HCT116 (cell line): ENCODE data around the gene ROR2. TPM values are rescaled to one million over a fixed set of nuclear protein-coding genes. Genes with fewer than 3 reads are reported as not detected.

Source experiments
- ATAC-seq: fragments of 200-7000 bp; cut with Tn5 transposase; 2 replicates; pipeline ENCODE4 v1.9.1; 2020; ENCODE audit warnings: mild to moderate bottlenecking, moderate library complexity
- BruUV-seq: library from RNA; stranded (reverse); fragments of 400-500 nt; replicated peaks from 2 replicates; lab custom pipeline; 2021; lab: Mats Ljungman, UMichigan
- CTCF ChIA-PET: fragments of 300-600 bp; sonication (Branson Sonifier 250); formaldehyde crosslinking; loops from one replicate; lab custom pipeline; 2021; ENCODE audit warnings: antibody characterized with exemption; lab: Charles Lee
- POLR2A ChIA-PET: fragments of 300-600, 350-600 bp; sonication (Branson Sonifier 250); formaldehyde crosslinking; loops from one replicate; lab custom pipeline; 2021; ENCODE audit warnings: antibody characterized with exemption; lab: Charles Lee
- RAD21 ChIA-PET, 2 experiments: fragments of 300-600 bp; sonication (Branson Sonifier 250); formaldehyde crosslinking; loops; one replicate each; lab custom pipeline; 2023; ENCODE audit warnings: low total read pairs in 2 of 2; ENCODE audit not compliant: uncharacterized antibody in 2 of 2, unreplicated experiment in 2 of 2, low non-redundant PET in 1 of 2; lab: Charles Lee
- DNase-seq: peaks from one replicate; pipeline ENCODE4 v3.0.0-alpha.2; 2010; ENCODE audit warnings: low read depth, low spot score
- H2AFZ ChIP-seq: fragments of 200-600 bp; shearing (Covaris generic), sonication (generic); 2 replicates; pipeline ENCODE4 v1.6.1; 2017; ENCODE audit warnings: low read depth, mixed run types, mixed read lengths, antibody characterized with exemption, low read length; ENCODE audit not compliant: poor library complexity, severe bottlenecking
- H3K27ac ChIP-seq: 2 replicates; pipeline ENCODE4 v1.5.1; 2012; ENCODE audit warnings: low read depth, low read length
- H3K27me3 ChIP-seq: fragments of 200-600 bp; sonication (generic); 2 replicates; pipeline ENCODE4 v1.6.1; 2016; ENCODE audit warnings: mixed run types, low read length, mixed read lengths; ENCODE audit not compliant: insufficient read depth
- H3K36me3 ChIP-seq, 2 experiments: fragments of 200-500 bp in 1 of 2; fragments of 200-600 bp in 1 of 2; sonication (Bioruptor generic) in 1 of 2; sonication (generic) in 1 of 2; 2 replicates each; pipeline versions ENCODE4 v1.5.1 to v1.6.1; 2014 to 2016; ENCODE audit warnings: low read length in 2 of 2, inconsistent platforms in 1 of 2, mixed read lengths in 1 of 2, mixed run types in 1 of 2; ENCODE audit not compliant: insufficient read depth in 2 of 2, control insufficient read depth in 1 of 2
- H3K4me1 ChIP-seq, 2 experiments: fragments of 200-600 bp in 1 of 2; sonication (generic) in 1 of 2; 2 replicates each; pipeline versions ENCODE4 v1.5.1 to v1.6.1; 2012 to 2017; ENCODE audit warnings: low read length in 2 of 2, inconsistent platforms in 1 of 2, mild to moderate bottlenecking in 1 of 2, mixed read lengths in 1 of 2, mixed run types in 1 of 2, moderate library complexity in 1 of 2; ENCODE audit not compliant: insufficient read depth in 2 of 2, control insufficient read depth in 1 of 2
- H3K4me2 ChIP-seq: fragments of 200-600 bp; sonication (generic); 2 replicates; pipeline ENCODE4 v1.6.1; 2017; ENCODE audit warnings: mixed run types, low read length, mixed read lengths
- H3K4me3 ChIP-seq, 2 experiments: fragments of 200-600 bp in 1 of 2; sonication (generic) in 1 of 2; replicated peaks in 1 of 2; 2 replicates each; pipeline ENCODE4 v1.5.1; 2011 to 2016; ENCODE audit warnings: low read length in 2 of 2, control low read depth in 1 of 2, low read depth in 1 of 2, mild to moderate bottlenecking in 1 of 2, mixed read lengths in 1 of 2, mixed run types in 1 of 2
- H3K79me2 ChIP-seq: fragments of 200-600 bp; sonication (generic); 2 replicates; pipeline ENCODE4 v1.6.1; 2017; ENCODE audit warnings: mild to moderate bottlenecking, mixed run types, low read length, moderate library complexity, mixed read lengths; ENCODE audit not compliant: insufficient read depth
- H3K9ac ChIP-seq: fragments of 200-600 bp; sonication (generic); 2 replicates; pipeline ENCODE4 v1.6.1; 2016; ENCODE audit warnings: low read length, mixed read lengths
- H3K9me2 ChIP-seq: fragments of 200-600 bp; sonication (generic), shearing (Covaris generic); 2 replicates; pipeline ENCODE4 v1.6.1; 2017; ENCODE audit warnings: mixed run types, mild to moderate bottlenecking, moderate library complexity; ENCODE audit not compliant: insufficient read depth
- H3K9me3 ChIP-seq, 2 experiments: fragments of 200-500 bp in 1 of 2; fragments of 200-600 bp in 1 of 2; sonication (Bioruptor generic) in 1 of 2; sonication (generic) in 1 of 2; 2 replicates each; pipeline ENCODE4 v1.6.1; 2014 to 2017; ENCODE audit warnings: low read length in 2 of 2, mixed read lengths in 2 of 2, inconsistent platforms in 1 of 2, low read depth in 1 of 2, mild to moderate bottlenecking in 1 of 2, mixed run types in 1 of 2, moderate library complexity in 1 of 2; ENCODE audit not compliant: control insufficient read depth in 1 of 2, insufficient read depth in 1 of 2
- H4K20me1 ChIP-seq: fragments of 200-600 bp; sonication (generic), shearing (Covaris generic); 2 replicates; pipeline ENCODE4 v1.6.1; 2017; ENCODE audit warnings: mixed run types, mild to moderate bottlenecking, moderate library complexity; ENCODE audit not compliant: insufficient read depth
- CEBPB ChIP-seq: IDR thresholded peaks from 2 replicates; pipeline ENCODE4 v1.6.1; 2012; ENCODE audit warnings: low read depth
- ELF1 ChIP-seq: IDR thresholded peaks from 2 replicates; pipeline ENCODE4 v1.6.1; 2012; ENCODE audit warnings: low read depth, borderline replicate concordance
- JUND ChIP-seq: IDR thresholded peaks from 2 replicates; pipeline ENCODE4 v1.6.1; 2012
- RAD21 ChIP-seq: IDR thresholded peaks from 2 replicates; pipeline ENCODE4 v1.6.1; 2012; ENCODE audit warnings: low read depth, mild to moderate bottlenecking
- SP1 ChIP-seq: IDR thresholded peaks from 2 replicates; pipeline ENCODE4 v1.6.1; 2012; ENCODE audit warnings: low read depth
- SRF ChIP-seq: IDR thresholded peaks from 2 replicates; pipeline ENCODE4 v1.6.1; 2012; ENCODE audit warnings: low read depth
- intact Hi-C: fragments of 100-400 bp; cut with micrococcal nuclease; formaldehyde crosslinking; loops from 2 replicates; pipeline ENCODE4 v1.10.0; 2022
- total RNA-seq: library from RNA; stranded (reverse); gene quantifications from one replicate; pipeline ENCODE4 v1.2.1, GENCODE V29; 2021; ENCODE audit not compliant: unreplicated experiment
- TF ChIP-seq, protein P1 (sequence below): IDR thresholded peaks from 2 replicates; pipeline ENCODE4 v1.6.1; 2012; ENCODE audit warnings: low read depth
- TF ChIP-seq, protein P2 (sequence below): IDR thresholded peaks from 2 replicates; pipeline ENCODE4 v1.6.1; 2011; ENCODE audit warnings: mild to moderate bottlenecking, low read length, moderate library complexity; ENCODE audit not compliant: insufficient replicate concordance; ENCODE audit errors: extremely low read depth

Gene ROR2
- total RNA-seq, 1 experiment from 2014 or later: 15.7 TPM

DNA sequence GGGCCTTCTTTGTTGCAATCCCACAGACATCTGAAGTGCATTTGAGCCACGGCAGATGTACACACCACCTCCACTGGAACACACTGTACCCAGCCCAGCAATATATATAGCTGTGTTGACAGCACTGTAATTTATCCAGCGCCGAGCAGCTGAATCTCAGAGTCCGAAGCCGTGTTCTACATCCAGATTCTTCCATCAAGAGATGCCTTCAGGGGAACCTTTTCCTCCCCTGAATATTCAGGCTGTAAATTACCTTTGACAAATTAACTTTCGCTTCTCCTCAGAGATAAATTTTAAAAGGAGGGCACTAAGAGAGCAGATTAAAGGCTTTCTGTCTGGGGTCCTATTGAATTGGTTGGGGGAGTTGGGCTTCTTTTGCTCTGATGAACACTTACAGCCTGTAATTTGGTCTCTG is 76.4 kb downstream of the ROR2 start:
- H3K9ac ChIP-seq: no peak overlapping the region
- H3K36me3 ChIP-seq: no peaks in the 10 kb centered on the region
- ATAC-seq (no peak), DNase-seq (no peak)
- H3K9me2 ChIP-seq: no peaks in the 10 kb centered on the region
- no peaks in the 10 kb centered on the region for H3K27me3 ChIP-seq
- CTCF ChIA-PET: no interaction called here
- H3K4me1 ChIP-seq: no peaks in the 10 kb centered on the region
- intact Hi-C loops: no loop called here
- POLR2A ChIA-PET: no interaction called here
- TF ChIP-seq CEBPB (no peak), SP1 (no peak), RAD21 (no peak), SRF (no peak), ELF1 (no peak), JUND (no peak)
- TF ChIP-seq, protein P1, sequence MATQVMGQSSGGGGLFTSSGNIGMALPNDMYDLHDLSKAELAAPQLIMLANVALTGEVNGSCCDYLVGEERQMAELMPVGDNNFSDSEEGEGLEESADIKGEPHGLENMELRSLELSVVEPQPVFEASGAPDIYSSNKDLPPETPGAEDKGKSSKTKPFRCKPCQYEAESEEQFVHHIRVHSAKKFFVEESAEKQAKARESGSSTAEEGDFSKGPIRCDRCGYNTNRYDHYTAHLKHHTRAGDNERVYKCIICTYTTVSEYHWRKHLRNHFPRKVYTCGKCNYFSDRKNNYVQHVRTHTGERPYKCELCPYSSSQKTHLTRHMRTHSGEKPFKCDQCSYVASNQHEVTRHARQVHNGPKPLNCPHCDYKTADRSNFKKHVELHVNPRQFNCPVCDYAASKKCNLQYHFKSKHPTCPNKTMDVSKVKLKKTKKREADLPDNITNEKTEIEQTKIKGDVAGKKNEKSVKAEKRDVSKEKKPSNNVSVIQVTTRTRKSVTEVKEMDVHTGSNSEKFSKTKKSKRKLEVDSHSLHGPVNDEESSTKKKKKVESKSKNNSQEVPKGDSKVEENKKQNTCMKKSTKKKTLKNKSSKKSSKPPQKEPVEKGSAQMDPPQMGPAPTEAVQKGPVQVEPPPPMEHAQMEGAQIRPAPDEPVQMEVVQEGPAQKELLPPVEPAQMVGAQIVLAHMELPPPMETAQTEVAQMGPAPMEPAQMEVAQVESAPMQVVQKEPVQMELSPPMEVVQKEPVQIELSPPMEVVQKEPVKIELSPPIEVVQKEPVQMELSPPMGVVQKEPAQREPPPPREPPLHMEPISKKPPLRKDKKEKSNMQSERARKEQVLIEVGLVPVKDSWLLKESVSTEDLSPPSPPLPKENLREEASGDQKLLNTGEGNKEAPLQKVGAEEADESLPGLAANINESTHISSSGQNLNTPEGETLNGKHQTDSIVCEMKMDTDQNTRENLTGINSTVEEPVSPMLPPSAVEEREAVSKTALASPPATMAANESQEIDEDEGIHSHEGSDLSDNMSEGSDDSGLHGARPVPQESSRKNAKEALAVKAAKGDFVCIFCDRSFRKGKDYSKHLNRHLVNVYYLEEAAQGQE: no peak
- TF ChIP-seq, protein P2, sequence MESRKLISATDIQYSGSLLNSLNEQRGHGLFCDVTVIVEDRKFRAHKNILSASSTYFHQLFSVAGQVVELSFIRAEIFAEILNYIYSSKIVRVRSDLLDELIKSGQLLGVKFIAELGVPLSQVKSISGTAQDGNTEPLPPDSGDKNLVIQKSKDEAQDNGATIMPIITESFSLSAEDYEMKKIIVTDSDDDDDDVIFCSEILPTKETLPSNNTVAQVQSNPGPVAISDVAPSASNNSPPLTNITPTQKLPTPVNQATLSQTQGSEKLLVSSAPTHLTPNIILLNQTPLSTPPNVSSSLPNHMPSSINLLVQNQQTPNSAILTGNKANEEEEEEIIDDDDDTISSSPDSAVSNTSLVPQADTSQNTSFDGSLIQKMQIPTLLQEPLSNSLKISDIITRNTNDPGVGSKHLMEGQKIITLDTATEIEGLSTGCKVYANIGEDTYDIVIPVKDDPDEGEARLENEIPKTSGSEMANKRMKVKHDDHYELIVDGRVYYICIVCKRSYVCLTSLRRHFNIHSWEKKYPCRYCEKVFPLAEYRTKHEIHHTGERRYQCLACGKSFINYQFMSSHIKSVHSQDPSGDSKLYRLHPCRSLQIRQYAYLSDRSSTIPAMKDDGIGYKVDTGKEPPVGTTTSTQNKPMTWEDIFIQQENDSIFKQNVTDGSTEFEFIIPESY: no peak
- no peak overlapping the region for H3K4me3 ChIP-seq
- H3K79me2 ChIP-seq: no peaks in the 10 kb centered on the region
- H3K4me2 ChIP-seq: no peak overlapping the region
- H2AFZ ChIP-seq: no peak overlapping the region
- H3K9me3 ChIP-seq: no peaks in the 10 kb centered on the region
- no peak overlapping the region for H3K27ac ChIP-seq
- RAD21 ChIA-PET: no interaction called here
- BruUV-seq: no TSS peak
- H4K20me1 ChIP-seq: no peaks in the 10 kb centered on the region
